Prostate gland (tissue), 2 donors: ENCODE measurements around the gene RNH1.

ENCODE experiments used
- CTCF ChIP-seq, 4 experiments: fragments of 200-600 bp in 2 of 4; fragments of 450-650 bp in 2 of 4; sonication (generic) in 2 of 4; IDR thresholded peaks; 1 replicate in 3 of 4; 2 replicates in 1 of 4; pipeline ENCODE4 v1.5.1; 2016 to 2019; ENCODE audit warnings: antibody characterized with exemption in 4 of 4, mild to moderate bottlenecking in 2 of 4, moderate library complexity in 2 of 4
- POLR2A ChIP-seq: fragments of 450-650 bp; IDR thresholded peaks from one replicate; pipeline ENCODE4 v1.6.1; 2016; ENCODE audit warnings: antibody characterized with exemption, mild to moderate bottlenecking

GRCh38 chr11:456533-456932, 50.5 kb downstream of the RNH1 start:
- no peak for TF ChIP-seq CTCF (IDR thresholded peaks at IDR 0.05)
- no peak for TF ChIP-seq POLR2A
